Measurements from ENCODE around the gene ENO1. TPM values are rescaled to one million over a fixed set of nuclear protein-coding genes. Genes with fewer than 3 reads are reported as not detected.
A peak's percentile ranks its signal among the peaks of the same experiment; 100 is the strongest.
"Not testable (repeated sequence)": the region's sequence is repeated elsewhere in the genome, so short reads cannot be mapped to it uniquely, and the experiment has no call there.

The ENO1 gene
- total RNA-seq, 1 donor from 2014 or later, result 631 TPM

- no peak for DNase-seq (ENCODE audit: low spot score)
Measured at GRCh38 chr1:8845104-8846097, 33.1 kb downstream of the ENO1 start.

- no peak for DNase-seq (ENCODE audit: low spot score)
Measured at GRCh38 chr1:8844501-8845006, 33.9 kb downstream of the ENO1 start.

GRCh38 chr1:8841395-8841794, 37.1 kb downstream of the ENO1 start:
- DNase-seq (ENCODE audit: low spot score), result no peak

- no peak for DNase-seq (ENCODE audit: low spot score)
Measured at GRCh38 chr1:8839990-8840389, 38.5 kb downstream of the ENO1 start.

- DNase-seq (ENCODE audit: low spot score), result no peak
Measured at GRCh38 chr1:8835941-8836643, 42.4 kb downstream of the ENO1 start.

GRCh38 chr1:8831340-8831739, 47.1 kb downstream of the ENO1 start:
- DNase-seq (ENCODE audit: low spot score), result no peak

- not testable (repeated sequence) for DNase-seq (ENCODE audit: low spot score)
Measured at GRCh38 chr1:8830732-8831131, 47.8 kb downstream of the ENO1 start.

- DNase-seq (ENCODE audit: low spot score), result no peak
Measured at GRCh38 chr1:8825985-8826481, 52.5 kb downstream of the ENO1 start.

- no peak for DNase-seq (ENCODE audit: low spot score)
Measured at GRCh38 chr1:8823295-8823664, 55.2 kb downstream of the ENO1 start.

GRCh38 chr1:8822373-8823294, 55.9 kb downstream of the ENO1 start:
- DNase-seq (ENCODE audit: low spot score), result no peak

- DNase-seq (ENCODE audit: low spot score), result no peak
Measured at GRCh38 chr1:8821084-8821483, 57.4 kb downstream of the ENO1 start.

GRCh38 chr1:8818789-8819188, 59.7 kb downstream of the ENO1 start:
- not testable (repeated sequence) for DNase-seq (ENCODE audit: low spot score)

GRCh38 chr1:8818325-8818775, 60.1 kb downstream of the ENO1 start:
- DNase-seq (ENCODE audit: low spot score), result peak; percentile 75

- peak; percentile 94 for DNase-seq (ENCODE audit: low spot score)
Measured at GRCh38 chr1:8817412-8818324, 60.8 kb downstream of the ENO1 start, which contains the start of gene RERE. Gene RERE, minus strand, starts transcription at chr1:8817640.

GRCh38 chr1:8816831-8817411, 61.6 kb downstream of the ENO1 start:
- DNase-seq (ENCODE audit: low spot score), result peak; percentile 24

- DNase-seq (ENCODE audit: low spot score), result no peak
Measured at GRCh38 chr1:8816264-8816663, 62.2 kb downstream of the ENO1 start.

GRCh38 chr1:8815582-8816151, 62.8 kb downstream of the ENO1 start:
- DNase-seq (ENCODE audit: low spot score), result peak; percentile 50

GRCh38 chr1:8814865-8815264, 63.6 kb downstream of the ENO1 start:
- DNase-seq (ENCODE audit: low spot score), result no peak

GRCh38 chr1:8813991-8814390, 64.5 kb downstream of the ENO1 start:
- DNase-seq (ENCODE audit: low spot score), result no peak
